Stimulated activated CD4-positive, alpha-beta T cell treated with anti-CD3 and anti-CD28 coated beads, TNF-alpha, amount 100 ng/mL, for 24 hours (primary cell): ENCODE measurements around the gene RPS6KB2.

Source experiments
- DNase-seq, 3 experiments: peaks; one replicate each; pipeline ENCODE4 v3.0.0-alpha.2; 2020; ENCODE audit warnings: low read depth in 3 of 3

The RPS6KB2 gene

GRCh38 chr11:67428052-67429001, at the start of gene RPS6KB2:
RPS6KB2 (plus strand) TSS chr11:67428494; CDS start chr11:67428546, 52 bp downstream.
- peak; percentile 99 to 100 (median 99) for DNase-seq

- DNase-seq = no peak
Measured at GRCh38 chr11:67378544-67378943, 49.8 kb upstream of the RPS6KB2 start.

DNA sequence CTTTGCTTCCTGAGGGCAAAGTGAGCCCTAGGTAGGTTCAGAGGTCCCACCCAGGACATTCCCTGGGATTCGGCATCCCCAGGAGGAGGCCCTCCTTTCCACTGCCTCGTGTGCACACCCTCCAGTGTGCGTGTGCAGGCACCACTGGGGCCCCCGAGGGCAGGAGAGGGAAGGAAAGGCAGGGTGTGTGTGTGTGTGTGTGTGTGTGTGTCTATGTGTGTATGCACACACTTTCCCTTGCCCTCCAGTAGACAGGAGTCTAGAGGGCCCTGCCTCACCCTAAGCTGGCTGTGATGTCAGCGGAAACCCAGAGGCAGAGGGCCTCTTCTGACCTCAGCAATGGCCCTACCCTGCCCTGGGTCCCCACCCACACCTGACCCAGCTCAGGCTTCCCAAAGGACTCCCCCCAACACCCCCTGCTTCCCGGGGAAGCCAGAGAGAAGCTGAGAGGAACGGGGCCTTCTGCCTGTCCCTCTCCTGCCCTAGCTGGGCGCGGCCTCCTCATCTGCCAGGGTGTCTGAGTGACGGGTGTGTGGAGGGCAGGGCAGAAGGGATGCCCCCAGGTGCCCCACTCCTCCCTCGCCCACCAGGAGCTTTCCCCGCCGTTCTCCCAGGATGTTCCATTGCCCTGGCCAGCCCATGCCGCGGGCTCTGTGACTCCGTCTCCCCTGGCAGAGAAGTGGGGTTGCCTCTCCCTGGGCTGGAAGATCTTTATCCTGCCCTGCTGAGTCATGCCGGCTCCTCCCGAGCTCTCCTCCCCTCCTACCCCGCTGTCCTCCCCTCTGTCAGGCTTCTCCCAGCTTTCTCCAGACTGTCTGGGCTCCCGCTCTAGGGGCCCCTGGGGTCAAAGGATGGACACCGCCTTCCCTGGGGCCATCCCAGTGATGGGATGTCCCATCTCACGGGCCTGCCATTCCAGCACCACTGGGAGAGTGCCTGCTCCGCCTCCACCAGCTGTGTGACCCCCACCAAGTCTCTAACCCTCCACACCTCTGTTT, 48.9 kb upstream of the RPS6KB2 start:
- no peak for DNase-seq

DNA sequence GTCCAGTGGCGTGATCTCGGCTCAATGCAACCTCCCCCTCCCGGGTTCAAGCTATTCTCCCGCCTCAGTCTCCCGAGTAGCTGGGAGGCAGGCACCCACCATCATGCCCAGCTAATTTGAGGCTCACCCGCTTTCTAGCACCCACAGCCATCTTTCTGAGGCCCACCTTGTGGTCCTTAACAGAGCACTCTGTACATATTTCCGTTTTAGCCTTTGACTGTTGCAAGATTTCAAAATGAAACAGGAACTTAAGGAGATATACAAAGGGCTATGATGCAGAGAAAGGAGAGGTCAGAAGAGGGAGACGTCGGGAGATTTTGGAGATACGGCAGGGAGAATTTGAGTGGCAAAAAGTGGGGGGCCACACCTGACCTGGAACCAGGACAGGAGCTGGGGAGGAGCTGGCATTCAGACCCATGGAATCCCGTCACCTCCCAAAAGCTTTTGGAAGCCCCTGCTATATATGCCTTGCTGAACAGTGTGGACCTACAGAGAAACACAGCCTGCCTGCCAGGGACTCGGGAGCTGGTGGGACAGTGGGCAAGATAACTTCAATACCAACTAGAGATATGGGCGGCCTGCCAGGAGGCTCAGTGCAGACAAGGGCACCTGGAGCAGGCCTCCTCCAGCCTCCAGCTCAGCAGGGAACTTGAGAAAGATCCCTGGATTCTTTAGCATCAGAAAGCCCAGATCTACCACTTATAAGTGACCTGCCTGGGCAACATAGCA, 46.9 kb upstream of the RPS6KB2 start:
- no peak for DNase-seq

DNA sequence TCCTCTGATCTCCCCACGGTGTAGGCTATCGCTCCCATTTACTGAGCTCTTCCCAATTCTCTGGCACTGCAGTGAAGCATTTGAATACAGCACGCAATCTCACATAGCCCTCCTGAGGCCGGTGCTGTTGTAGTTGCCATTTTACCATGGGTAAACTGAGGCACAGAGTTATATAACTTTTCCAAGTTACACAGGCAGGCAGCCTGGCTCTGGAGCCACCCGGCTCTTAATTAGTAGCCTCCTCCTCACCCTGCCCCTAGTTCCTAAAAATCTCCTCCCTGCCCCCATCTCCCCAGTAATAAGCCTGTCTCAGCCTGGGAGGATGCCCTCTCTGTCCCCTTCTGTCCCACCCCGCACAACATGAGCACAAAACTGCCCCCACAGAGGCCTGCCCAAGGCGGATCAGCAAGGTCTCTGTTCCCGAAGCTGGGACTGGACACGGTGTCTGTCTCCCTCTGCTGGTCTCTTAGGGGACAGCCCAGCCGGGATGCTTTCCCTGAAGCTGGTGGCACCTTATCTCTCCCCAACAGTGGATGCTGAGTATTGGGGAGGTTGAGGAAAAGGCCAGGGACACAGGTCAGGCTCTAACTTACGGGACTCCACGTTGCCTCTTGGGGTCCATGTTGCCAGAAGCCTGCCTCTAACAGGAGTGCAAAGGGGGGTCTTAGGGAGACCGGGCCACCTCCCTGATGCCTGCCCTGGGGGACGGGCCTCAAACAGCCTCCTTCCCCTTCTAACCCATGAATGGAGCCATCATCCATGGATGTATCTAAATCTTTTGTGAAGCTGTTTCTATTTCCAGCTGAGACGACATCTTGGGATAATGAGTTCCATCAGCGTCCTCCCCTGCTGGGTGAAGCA, 45.8 kb upstream of the RPS6KB2 start:
- peak; percentile 67 to 79 (median 76) for DNase-seq

DNA sequence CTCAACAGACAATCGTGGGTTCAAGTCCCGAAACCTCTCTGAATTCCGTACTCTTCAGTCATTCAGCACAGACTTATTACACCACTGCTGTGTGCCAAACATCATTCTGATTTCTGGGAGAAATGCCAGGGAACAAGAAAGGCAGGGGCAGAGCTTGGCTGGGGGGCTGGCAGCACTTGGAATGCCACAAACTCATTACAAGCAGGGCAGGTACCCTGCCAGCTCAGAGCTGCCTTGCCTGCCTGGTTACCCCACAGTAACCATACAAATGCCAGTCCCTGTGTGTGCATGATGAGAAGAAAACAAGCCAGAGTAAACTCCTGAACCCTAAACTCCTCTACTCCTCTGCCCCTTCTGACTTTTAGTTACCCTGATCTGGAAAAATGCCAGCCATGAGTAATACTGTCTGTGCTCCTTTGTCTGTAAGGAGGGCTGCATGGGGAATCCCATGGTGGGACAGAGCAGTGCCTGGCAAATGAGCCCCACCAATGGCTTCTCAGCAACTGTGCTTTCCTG, 43.4 kb upstream of the RPS6KB2 start:
- DNase-seq = no peak

GRCh38 chr11:67387069-67387468, 41.2 kb upstream of the RPS6KB2 start:
- DNase-seq = no peak

DNA sequence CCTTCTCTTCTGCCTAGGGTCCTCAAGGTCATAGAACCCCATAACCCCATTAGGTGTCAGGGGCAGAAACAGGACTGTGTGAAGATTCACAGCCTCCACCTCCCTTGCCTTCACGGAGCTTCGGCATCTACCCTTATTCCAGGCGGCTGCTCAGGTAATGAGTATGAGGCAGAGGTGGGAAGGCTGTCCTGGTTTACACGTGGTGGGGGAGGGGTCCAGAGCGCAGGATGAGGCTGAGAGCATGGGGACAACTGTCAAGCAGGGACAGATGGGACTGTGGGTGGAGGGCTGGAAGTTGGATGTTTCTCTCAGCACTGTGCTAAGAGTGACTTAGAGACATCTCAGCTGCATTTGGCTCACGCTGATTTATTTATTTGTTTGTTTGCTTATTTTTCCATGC, 40.8 kb upstream of the RPS6KB2 start:
- no peak for DNase-seq

GRCh38 chr11:67389477-67389876, 38.8 kb upstream of the RPS6KB2 start:
- peak in 1 of 3 experiments; percentile 57 for DNase-seq

DNA sequence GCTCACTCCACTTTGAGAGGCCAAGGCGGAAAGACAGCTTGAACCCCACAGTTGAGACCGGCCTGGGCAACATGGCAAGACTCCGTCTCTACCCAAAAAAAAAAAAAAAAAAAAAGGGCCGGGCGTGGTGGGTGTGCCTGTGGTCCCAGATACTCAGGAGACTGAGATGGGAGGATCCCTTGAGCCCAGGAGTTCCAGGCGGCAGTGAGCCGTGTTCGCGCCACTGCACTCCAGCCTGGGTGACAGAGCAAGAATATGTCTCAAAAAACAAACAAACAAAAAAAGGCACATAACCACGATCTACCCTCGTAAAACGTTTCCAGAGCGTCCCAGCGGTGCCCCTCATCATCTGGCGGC, 37.4 kb upstream of the RPS6KB2 start:
- no peak for DNase-seq

- DNase-seq = peak; percentile 83 to 92 (median 89)
Measured at GRCh38 chr11:67391304-67392182, 36.8 kb upstream of the RPS6KB2 start, which contains the start of gene RAD9A. RAD9A (plus strand) TSS chr11:67391986; CDS start chr11:67392045, 59 bp downstream.

DNA sequence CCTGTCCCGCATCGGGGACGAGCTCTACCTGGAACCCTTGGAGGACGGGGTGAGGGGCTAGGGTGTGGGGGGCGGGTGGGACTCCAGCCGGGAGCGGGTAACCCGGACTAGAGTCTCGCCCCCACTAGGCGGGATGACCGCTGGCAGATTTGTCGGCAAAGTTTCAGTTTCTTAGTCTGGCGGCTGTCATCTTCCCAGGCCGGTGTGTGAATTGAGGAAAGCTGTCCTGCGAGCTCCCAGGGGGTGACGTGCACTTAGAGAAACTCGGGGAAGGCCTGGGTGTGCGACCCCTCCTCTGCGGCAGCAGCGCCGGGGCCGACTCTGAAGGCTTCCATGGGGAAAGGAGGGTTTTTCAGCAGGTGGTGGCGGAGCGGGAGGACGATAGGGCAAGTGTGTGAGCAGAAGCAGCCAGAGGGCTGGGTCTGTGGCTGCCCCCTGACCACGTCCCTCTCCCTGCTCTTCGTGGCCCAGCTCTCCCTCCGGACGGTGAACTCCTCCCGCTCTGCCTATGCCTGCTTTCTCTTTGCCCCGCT, 36.0 kb upstream of the RPS6KB2 start:
- no peak for DNase-seq

- DNase-seq = no peak
Measured at GRCh38 chr11:67393437-67393836, 34.9 kb upstream of the RPS6KB2 start.

DNA sequence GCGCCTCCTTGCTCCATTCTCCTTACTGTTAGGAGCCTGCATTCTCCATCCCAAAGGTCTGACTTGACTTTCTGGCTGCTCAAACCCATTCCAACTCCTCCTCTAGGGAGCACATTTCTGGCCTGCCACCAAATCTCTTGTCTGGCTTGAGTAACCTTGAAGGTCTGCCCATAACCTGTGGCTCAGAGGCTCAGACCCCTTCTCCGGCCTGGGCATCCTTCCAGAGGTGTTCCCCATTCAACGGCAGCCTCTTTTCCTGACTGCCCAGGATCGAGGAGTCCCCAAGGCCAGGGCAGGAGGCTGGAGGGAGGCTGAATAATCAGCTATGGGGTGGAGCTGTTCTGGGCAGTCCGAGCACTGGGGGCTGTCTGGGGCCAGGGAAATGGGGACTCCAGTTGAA, 34.3 kb upstream of the RPS6KB2 start:
- no peak for DNase-seq

DNA sequence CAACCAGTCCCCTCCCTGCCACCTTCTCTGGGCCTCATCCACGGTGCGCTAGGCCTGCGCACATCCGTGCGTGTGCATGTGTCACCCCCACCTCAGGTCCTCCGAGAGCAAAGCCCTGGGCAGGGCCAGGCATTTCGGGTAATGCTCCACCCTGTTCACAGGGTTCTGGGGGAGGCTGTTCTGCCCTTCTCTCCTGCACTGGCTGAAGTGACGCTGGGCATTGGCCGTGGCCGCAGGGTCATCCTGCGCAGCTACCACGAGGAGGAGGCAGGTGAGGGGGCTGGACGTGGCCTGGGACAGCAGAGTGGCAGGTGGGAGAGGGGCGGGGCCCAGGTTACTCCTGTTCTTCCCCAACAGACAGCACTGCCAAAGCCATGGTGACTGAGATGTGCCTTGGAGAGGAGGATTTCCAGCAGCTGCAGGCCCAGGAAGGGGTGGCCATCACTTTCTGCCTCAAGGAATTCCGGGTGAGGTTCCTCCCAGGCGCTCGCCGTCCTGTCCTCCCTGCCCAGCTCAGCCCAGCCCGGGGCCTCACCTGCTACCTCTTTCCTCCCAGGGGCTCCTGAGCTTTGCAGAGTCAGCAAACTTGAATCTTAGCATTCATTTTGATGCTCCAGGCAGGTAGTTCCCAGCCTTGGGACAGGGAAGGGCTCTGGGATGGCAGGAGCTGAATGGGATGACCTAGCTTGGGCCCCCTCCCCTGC, 32.6 kb upstream of the RPS6KB2 start:
- no peak for DNase-seq

- DNase-seq = no peak
Measured at GRCh38 chr11:67396259-67396581, 32.1 kb upstream of the RPS6KB2 start.

GRCh38 chr11:67396587-67397389, 31.5 kb upstream of the RPS6KB2 start:
- no peak for DNase-seq

GRCh38 chr11:67397536-67397935, 30.8 kb upstream of the RPS6KB2 start:
- DNase-seq = no peak
